Adrenal gland (tissue), 5 donors: ENCODE measurements around the gene ZNF224.

Source experiments
- CTCF ChIP-seq, 6 experiments: fragments of 450-650 bp in 4 of 6; fragments of 200-600 bp in 2 of 6; sonication (generic) in 1 of 6; IDR thresholded peaks; 1 replicate in 5 of 6; 2 replicates in 1 of 6; pipeline versions ENCODE4 v1.5.1 to v1.8.0; 2016 to 2021; ENCODE audit warnings: antibody characterized with exemption in 6 of 6, mild to moderate bottlenecking in 2 of 6, moderate library complexity in 1 of 6
- POLR2A ChIP-seq, 2 donors: fragments of 450-650 bp; IDR thresholded peaks; one replicate each; pipeline ENCODE4 v1.6.1; 2017; ENCODE audit warnings: antibody characterized with exemption in 2 of 2, mild to moderate bottlenecking in 2 of 2, moderate library complexity in 1 of 2
- donor health status: DM: no; HTN: no; CAD: no.

DNA sequence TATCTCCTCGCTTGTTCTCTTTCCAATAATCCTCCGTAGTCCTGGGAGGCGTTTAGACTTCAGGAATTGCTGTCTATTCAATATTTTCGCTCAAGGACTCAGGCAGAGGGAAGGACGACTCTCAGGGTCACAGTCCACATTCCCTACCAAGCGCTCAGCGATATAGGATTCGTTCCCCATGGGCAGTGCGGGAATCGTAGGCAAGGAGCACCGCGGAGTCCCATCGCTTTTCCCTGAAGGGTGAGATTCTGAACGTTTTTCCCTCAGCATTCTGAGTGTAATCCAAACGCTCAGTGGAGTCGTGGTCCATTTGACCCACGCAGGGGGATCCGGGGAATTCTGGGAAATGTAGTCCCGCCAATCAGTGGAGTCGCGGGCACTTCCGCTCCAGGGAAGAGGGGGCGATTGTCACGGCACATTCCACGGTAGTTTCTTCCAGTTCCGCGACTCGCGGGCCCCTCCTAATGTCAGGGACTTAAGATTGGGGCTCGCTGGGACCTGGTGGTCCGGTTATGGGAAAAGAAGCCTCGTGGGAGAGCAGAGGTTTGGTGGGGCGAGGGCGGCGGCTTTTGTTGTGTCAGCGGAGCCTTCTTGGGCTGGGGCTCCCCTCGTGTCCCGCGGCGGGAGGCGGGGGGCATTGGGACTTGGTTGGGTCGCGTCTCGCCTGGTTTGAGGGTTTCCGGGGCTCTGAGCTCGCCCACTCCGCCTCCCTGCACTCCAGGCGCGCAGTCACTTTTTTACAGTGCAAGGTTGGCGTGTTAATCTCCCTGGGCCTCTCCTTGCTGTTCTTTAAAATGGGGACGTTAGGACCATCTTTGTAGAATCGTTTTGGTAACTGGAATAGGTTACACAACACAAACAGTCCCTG is 47.3 kb downstream of the ZNF224 start, which contains the start of gene ZNF234:
- TF ChIP-seq CTCF (IDR thresholded peaks at IDR 0.05) (no peak), POLR2A (IDR thresholded peaks at IDR 0.05) (peak; percentile 1 to 57)
